ENCODE data around the gene TMPRSS4.

GRCh38 chr11:118128721-118129470 lies 52.0 kb downstream of the TMPRSS4 start:
- TF ChIP-seq CTCF (IDR thresholded peaks at IDR 0.05; ENCODE audit: low read depth, low read length) (no peak), EZH2phosphoT487 (IDR thresholded peaks at IDR 0.05; ENCODE audit: low read depth) (no peak)

Data from OCI-LY3 (cell line).